Measurements from ENCODE around the gene TGOLN2.
A peak's percentile ranks its signal among the peaks of the same experiment; 100 is the strongest.
"Not testable (repeated sequence)": the region's sequence is repeated elsewhere in the genome, so short reads cannot be mapped to it uniquely, and the experiment has no call there.

The TGOLN2 gene

GRCh38 chr2:85340034-85340892 is 12.5 kb upstream of the TGOLN2 start:
- DNase-seq (ENCODE audit: low spot score), result no peak

DNA sequence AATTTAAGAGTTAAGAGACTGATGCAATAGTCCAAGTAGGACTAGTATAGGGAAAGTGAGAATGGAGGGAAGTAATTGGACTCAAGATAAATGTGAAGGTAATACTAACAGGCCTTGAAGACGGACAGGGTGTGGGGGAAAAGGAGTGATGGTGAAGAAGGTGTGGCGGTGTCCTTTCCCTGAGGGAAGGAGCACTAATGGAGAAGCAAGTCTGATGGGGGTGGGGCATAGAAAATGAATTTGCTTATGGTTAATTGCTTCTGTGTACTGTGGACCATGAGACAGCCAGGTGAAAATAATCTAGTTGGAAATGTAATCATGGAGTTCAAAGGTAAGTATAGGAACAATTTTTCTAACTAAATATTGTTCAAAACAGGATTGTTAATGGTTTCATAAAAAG is 7.1 kb upstream of the TGOLN2 start:
- no peak for DNase-seq (ENCODE audit: low spot score)

DNA sequence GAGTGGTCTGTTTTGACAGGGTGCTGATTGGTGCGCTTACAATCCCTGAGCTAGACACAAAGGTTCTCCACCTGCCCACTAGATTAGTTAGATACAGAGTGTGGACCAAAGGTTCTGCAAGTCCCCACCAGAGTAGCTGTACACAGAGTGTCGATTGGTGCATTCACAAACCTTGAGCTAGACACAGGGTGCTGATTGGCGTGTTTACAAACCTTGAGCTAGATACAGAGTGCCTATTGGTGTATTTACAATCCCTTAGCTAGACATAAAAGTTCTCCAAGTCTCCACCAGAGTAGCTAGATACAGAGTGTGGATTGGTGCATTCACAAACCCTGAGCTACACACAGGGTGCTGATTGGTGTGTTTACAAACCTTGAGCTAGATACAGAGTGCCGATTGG is 6.1 kb upstream of the TGOLN2 start:
- DNase-seq (ENCODE audit: low spot score), result not testable (repeated sequence)

GRCh38 chr2:85330839-85331636 is 3.2 kb upstream of the TGOLN2 start:
- no peak for DNase-seq (ENCODE audit: low spot score)

- DNase-seq (ENCODE audit: low spot score), result not testable (repeated sequence)
Measured at GRCh38 chr2:85329701-85330100, 1.9 kb upstream of the TGOLN2 start.

- DNase-seq (ENCODE audit: low spot score), result no peak
Measured at GRCh38 chr2:85329181-85329651, 1.4 kb upstream of the TGOLN2 start.

- peak; percentile 77 for DNase-seq (ENCODE audit: low spot score)
Measured at GRCh38 chr2:85327160-85327821, 498 bp downstream of the TGOLN2 start.

- no peak for DNase-seq (ENCODE audit: low spot score)
Measured at GRCh38 chr2:85326406-85327159, 1.2 kb downstream of the TGOLN2 start.

DNA sequence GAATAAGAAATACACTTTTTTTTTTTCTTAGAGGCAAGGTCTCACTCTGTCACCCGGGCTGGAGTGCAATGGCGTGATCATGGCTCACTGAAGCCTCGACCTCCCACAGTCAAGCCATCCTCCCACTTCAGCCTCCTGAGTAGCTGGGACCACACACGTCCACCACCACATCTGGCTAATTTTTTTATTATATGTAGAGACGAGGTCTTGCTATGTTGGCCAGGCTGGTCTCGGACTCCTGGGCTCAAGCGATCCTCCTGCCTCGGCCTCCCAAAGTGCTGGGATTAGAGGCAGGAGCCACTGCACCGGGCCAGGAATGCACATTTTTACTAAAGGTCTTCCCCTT is 2.4 kb downstream of the TGOLN2 start:
- DNase-seq (ENCODE audit: low spot score), result no peak

DNA sequence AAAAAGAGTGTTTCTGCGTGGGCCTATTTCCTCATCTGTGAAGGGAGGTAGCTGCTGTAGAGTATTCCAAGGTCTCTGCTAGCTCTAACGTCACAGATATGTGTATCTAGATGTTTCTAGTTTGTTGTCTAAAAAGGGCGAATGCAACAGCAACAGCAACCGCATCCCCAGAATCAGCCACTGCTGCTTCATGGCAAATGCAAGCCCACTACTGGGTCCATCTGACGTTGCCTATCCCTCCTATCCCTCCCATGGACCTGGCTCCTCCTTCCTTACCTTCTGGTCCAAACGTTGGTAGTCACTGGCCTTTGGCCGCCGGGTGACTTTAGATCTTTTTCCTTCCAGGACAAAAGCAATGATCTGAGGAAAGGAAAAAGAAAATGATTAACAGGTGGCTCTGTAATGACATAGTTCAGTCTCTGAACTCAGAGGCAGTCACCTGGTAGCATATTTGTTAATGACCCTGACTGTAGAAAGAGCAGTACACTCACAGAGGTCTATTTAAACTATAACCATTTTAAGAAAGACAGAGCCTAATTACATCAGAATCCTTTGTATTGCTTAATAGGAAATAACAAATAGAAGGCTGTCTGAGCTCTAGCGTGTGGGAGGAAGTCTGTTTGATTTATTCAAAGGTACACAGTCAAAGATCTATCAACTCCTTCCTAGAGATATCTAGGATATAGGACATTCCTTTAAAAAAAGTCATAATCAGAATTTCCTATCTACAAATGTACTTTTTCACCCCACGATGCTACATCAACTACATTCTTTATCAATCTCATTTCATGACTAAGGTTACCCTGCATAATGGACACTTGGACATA is 2.9 kb downstream of the TGOLN2 start:
- no peak for DNase-seq (ENCODE audit: low spot score)

DNA sequence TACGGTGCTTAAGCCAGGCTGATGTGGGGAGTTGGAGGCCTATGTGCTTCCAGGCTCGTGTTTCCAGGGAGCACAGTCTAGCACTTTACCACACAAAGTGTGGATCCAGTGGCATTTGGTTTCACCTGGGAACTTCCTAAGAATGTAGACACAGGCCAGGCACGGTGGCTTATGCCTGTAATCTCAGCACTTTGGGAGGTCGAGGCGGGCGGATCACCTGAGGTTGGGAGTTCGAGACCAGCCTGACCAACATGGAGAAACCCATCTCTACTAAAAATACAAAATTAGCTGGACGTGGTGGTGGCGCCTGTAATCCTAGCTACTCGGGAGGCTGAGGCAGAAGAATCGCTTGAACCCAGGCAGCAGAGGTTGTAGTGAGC is 3.8 kb downstream of the TGOLN2 start:
- not testable (repeated sequence) for DNase-seq (ENCODE audit: low spot score)

GRCh38 chr2:85323351-85323987 is 4.3 kb downstream of the TGOLN2 start:
- DNase-seq (ENCODE audit: low spot score), result no peak

- DNase-seq (ENCODE audit: low spot score), result no peak
Measured at GRCh38 chr2:85319796-85320195, 8.0 kb downstream of the TGOLN2 start.

DNA sequence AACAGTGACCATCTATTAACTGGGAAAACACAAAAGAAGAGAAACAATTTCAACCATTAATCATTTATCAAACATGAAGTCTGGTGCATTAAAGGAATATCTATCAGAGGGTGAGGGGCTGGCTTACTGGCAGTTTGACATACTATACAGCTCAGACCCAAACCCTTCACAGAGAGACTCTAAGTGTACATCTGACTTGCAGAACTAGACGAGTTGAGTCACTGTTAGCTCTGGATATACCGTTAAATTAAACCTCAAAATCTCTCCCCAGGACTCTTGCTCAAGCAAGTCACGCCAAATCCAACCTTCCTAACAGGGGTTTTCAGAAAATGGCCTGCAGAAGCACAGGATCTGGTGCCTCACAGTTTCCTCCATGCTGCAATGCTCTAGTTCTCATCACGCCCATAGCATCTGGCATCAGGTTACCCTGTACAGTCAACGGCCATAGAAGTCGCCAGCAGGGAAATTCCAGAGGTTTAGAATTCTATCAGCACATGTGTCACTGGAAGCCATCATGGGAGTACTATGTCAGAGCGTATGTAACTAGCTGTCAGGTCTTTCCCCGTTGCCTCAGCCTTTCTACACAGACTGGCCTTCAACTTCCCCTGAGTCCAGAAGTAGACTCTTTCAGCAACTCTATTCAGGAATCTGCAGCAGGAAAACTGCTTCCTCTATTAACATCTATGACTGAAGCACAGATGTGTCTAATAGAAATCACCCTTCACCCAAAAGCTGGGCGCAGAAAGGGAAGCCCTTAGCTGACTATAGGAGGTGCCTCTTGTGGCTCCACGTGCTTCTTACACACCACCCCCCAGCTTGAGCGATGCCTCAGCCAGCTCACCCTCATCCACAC is 9.3 kb downstream of the TGOLN2 start:
- no peak for DNase-seq (ENCODE audit: low spot score)

DNA sequence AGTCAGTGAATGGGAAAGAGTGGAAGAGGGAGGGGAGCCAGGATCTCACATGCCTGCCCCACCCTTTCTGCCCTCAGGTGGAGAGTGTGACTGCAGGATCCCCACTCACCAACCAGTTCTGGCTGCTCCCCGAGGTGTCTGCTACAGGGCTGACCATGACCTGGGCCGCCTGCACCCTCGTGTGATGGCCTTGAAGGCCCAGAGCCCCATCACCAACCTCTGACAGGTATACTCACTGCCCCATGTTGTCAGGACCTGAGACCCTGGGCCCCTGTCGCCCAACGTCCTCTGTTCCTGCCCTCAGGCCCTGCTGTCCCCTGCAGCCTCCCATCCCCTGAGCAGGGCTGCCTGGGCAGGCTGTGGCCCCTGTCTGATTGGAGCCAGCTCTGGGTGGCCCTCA is 11.9 kb downstream of the TGOLN2 start:
- DNase-seq (ENCODE audit: low spot score), result not testable (repeated sequence)

DNA sequence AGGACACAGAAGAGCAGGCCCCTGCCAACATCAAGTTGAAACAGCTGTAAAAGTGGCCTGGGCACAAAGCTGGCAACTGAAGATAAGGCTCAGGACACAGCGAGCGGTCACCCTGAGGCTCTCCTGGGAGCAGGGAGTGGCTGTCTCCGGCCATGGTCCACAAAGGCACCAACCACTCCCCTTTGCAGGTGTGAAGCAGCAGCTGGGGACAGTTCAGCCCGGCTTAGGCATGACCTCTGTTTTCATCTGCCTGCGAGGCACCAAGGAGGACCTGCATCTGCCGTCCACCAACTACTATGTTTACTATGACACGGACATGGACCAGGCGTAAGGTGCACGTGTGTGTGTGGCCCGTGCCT is 12.9 kb downstream of the TGOLN2 start:
- DNase-seq (ENCODE audit: low spot score), result no peak

- DNase-seq (ENCODE audit: low spot score), result no peak
Measured at GRCh38 chr2:85312404-85312803, 15.4 kb downstream of the TGOLN2 start.

DNA sequence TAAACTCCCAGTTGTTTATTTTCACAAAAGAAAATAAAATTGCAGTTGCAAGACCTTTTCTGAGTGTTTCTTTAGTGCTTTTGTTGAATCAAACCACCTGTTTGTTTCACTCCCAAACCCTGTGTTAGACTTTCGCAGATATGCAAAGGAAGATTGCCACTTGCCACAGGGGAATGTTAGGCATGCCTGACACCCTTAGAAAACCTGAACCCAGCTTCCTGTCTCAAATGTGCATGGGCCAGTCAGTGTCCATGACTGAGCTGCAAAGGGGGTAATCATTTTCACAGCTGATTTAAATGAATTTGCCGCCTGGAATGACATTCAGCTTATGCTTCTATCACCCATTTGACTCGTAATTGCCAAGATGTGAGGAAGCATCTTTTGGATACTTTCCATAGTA is 17.5 kb downstream of the TGOLN2 start:
- DNase-seq (ENCODE audit: low spot score), result no peak

GRCh38 chr2:85309699-85310321 is 18.0 kb downstream of the TGOLN2 start:
- no peak for DNase-seq (ENCODE audit: low spot score)
